Head of caudate nucleus (tissue), 42 donors: ENCODE data around the gene GSG1.
"Not testable (repeated sequence)": the region's sequence is repeated elsewhere in the genome, so short reads cannot be mapped to it uniquely, and the experiment has no call there.

Source experiments
- DNase-seq, 42 donors: peaks; one replicate each; pipeline versions ENCODE4 v3.0.0 to v3.0.0-alpha.2; 2020 to 2021; ENCODE audit warnings: mixed read lengths in 7 of 42
- intact Hi-C: fragments of 100-400 bp; cut with DNase I; formaldehyde crosslinking; loops from one replicate; pipeline ENCODE4 v1.15.0; 2022

The GSG1 gene

DNA sequence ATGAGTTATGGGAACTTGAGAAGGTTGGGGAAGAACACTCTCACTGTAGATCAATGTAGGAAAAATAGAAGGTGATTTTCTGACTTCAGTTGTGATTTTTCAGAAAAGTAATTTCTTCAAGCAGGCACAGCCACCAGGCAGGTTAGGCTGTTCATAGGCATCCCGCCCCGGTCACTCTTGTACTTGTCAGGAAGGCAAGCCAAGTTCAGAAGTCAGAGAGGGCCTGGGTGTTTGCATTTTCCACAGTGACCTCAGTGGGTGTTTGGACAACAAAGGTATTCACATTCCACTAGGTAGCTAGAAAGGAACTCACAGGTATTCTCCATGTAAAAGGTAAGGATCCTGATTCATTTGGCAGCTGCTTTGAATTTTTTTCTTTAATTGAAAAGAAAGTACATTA is 62.2 kb downstream of the GSG1 start:
- intact Hi-C loops, result loop anchor here (5.0 kb wide), 1 partner anchor 39 kb away; the partner anchor contains the start of gene HEBP1
- DNase-seq, result no peak

DNA sequence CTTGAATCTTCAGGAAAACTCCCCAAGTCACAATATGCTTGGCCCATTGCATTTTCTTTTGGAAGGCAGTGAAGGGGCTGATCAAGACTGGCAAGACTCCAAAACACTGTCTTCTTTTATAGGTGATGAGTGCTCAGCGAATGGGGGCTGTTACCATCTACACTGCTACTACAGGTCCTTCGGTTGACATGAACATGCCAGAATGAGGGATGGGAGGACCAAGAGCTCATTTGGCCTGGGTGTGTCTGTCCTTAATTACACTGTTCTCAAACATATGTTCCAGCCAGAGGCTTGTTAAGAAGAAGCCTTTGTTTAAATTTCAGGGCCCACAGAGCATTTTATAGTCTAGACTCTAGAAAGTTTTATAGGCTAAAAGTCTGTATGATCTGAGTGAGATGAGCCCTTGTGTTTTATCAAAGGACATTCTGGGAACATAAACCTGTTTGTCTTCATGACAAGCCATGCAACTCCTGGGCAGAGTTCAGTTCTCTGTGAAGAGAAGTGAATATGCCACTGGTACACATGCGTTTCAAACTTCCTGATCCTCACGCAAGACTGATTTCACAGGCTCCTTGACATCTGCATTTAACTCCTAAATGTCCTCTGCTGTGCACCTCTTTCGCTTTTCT is 64.0 kb downstream of the GSG1 start:
- intact Hi-C loops, result no loop called here
- no peak for DNase-seq

DNA sequence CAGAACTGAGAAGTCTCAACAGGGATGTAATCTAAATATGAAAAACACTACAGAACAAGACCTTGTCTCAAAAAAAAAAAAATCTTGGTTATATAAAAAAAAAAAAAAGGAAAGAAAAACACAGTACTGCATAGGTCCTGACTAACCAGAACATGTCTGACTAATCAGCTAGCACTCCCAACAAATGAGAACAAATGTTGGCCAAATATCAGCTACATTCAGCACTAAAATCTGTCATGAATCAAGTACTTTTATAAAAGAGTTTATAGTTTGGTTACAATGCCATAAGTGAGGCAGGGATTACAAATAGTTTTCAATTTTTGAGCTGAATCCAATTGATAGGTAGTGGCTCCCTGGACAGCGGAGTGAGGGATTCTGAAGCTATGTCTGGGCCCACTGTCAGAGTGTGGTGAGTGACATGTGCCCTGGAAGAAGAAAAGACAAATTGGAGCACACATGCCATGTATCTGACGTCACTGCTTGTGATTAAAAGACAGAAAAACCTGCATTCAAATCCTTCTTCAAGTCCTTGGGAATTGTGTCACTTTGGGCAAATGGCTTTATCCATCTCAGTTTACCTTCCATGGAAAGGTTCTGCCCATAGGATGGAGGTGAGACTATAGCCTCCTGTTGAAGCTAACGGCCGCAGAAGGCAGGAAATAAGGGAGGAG is 64.8 kb downstream of the GSG1 start:
- no peak for DNase-seq

DNA sequence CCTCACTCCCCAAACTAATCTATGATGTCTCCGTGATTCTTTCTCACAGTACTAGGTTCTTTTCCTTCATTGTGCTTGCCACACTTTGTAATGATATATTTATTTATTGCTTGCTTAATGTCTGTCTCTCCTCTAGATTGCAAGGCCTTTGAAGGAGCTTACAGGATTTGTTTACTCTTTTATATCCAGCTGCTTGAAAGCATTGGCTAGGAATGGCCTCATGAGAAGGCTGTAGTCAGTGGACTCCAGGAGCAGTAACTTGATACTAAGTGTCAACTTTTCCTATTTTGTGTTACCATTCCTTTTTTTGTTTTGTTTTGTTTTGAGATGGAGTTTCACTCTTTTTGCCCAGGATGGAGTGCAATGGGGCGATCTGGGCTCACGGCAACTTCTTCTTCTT is 66.6 kb downstream of the GSG1 start:
- DNase-seq, result no peak
- intact Hi-C loops, result no loop called here

More for the DNA sequence above, 64.8 kb downstream of the GSG1 start:
- intact Hi-C loops, result no loop called here

DNA sequence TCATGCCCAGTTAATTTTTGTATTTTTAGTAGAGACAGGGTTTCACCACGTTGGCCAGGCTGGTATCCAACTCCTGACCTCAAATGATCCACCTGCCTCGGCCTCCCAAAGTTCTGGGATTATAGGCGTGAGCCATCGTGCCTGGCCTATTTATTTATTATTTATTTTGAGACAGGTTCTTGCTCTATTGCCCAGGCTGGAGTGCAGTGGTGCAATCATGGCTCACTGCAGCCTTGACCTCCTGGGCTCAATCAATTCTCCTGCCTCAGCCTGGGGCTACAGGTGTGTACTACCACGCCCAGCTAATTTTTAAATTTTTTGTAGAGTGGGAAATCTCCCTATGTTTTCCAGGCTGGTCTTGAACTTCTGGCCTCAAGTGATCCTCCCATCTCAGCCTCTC is 68.1 kb downstream of the GSG1 start:
- intact Hi-C loops, DNase-seq: not testable (repeated sequence)
